Activated gamma-delta T cell treated with Interleukin-2 at 50 U/mL for 16 hours (primary cell): ENCODE measurements around the gene PCDHGA7.
"Not testable (repeated sequence)": the region's sequence is repeated elsewhere in the genome, so short reads cannot be mapped to it uniquely, and the experiment has no call there.

ENCODE experiments used
- DNase-seq: peaks from one replicate; pipeline ENCODE4 v3.0.0-alpha.2; 2020

PCDHGA7 gene

DNA sequence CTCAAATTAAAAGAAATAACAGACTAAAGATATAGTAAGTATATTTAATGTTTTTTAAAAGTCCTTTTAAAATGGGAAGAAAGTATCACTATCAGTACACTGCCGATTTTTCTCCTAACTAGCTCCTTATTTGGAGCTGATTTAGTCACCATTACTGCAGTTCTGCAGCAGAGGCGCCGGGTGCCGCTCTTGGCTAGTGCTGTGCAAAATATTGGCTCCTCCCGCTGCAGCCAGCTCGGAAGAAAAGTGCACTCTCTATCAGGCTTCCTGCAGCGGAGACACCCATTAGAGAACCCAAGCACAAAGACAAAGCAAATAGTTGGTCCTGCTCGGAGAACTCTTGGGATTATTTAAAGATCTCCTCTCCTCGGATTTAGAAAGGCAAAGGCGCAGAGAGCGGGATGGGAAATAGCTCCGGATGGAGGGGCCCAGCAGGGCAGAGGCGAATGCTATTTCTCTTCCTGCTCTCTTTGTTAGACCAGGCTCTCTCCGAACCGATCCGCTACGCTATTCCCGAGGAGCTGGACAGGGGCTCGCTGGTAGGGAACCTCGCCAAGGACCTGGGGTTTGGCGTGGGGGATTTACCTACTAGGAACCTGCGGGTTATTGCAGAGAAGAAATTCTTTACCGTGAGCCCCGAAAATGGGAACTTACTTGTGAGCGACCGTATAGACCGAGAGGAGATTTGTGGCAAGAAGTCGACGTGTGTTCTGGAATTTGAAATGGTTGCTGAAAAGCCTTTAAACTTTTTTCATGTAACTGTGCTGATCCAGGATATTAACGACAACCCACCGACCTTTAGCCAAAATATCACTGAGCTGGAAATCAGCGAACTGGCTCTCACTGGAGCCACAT is 12.3 kb upstream of the PCDHGA7 start, which contains the start of gene PCDHGB3:
Gene PCDHGB3, plus strand, starts transcription at position 249 of the 855 bp plus-strand sequence. Its CDS starts 153 bp downstream, at position 402.
- DNase-seq = no peak

DNA sequence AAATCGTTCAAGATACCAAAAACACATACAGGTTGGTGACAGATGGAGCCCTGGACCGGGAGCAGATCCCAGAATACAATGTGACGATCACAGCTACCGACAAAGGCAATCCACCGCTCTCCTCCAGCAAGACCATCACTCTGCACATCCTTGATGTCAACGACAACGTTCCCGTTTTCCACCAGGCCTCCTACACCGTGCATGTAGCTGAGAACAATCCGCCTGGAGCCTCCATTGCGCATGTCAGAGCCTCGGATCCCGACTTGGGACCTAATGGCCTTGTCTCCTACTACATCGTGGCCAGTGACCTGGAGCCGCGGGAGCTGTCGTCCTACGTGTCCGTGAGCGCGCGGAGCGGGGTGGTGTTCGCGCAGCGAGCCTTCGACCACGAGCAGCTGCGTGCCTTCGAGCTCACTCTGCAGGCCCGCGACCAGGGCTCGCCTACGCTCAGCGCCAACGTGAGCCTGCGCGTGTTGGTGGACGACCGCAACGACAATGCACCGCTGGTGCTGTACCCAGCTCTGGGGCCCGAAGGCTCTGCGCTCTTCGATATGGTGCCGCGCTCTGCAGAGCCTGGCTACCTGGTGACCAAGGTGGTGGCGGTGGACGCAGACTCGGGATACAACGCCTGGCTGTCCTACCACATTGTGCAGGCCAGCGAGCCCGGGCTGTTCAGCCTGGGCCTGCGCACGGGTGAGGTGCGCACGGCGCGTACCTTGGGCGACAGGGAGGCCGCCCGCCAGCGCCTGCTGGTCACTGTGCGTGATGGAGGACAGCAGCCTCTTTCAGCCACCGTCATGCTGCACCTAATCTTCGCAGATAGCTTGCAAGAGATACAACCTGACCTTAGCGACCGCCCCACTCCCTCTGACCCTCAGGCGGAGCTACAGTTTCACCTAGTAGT is 10.7 kb upstream of the PCDHGA7 start:
- no peak for DNase-seq

DNA sequence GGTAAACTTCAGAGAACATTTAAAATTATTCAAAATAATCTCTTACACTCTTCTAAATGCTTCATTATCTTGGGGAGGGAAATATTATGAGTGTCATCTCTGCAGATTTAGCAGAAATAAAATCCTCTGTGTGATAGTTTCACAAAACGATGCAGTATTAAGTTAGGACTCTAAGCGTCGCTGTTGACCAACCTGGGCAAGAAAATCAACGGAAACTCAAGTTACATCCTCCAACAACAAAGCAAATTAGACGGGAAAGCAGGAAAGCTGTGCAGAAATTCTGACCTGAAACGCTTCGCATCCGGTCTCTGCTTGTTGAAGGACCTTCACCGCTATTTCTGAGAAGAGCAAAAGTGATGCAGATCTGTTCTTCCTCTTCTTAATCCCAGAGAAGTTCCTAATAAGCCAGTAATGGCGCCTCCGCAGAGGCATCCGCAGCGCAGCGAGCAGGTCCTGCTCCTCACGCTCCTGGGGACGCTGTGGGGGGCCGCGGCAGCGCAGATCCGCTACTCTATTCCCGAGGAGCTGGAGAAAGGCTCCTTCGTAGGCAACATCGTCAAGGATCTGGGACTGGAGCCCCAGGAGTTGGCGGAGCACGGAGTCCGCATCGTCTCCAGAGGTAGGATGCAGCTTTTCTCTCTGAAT is 8.7 kb upstream of the PCDHGA7 start, which contains the start of gene PCDHGA6:
Gene PCDHGA6, plus strand, starts transcription at position 219 of the 645 bp plus-strand sequence. Its CDS starts 193 bp downstream, at position 412.
- no peak for DNase-seq

DNA sequence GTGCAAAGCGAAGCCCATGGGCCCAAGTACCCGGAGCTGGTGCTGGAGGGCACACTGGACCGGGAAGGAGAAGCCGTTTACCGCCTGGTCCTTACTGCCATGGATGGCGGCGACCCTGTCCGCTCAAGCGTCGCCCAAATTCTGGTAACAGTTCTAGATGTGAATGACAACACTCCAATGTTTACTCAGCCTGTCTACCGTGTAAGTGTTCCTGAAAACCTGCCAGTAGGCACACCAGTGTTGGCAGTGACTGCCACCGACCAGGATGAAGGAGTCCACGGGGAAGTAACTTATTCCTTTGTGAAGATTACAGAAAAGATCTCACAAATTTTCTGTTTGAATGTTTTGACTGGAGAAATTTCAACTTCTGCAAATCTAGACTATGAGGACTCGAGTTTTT is 7.9 kb upstream of the PCDHGA7 start:
- no peak for DNase-seq

DNA sequence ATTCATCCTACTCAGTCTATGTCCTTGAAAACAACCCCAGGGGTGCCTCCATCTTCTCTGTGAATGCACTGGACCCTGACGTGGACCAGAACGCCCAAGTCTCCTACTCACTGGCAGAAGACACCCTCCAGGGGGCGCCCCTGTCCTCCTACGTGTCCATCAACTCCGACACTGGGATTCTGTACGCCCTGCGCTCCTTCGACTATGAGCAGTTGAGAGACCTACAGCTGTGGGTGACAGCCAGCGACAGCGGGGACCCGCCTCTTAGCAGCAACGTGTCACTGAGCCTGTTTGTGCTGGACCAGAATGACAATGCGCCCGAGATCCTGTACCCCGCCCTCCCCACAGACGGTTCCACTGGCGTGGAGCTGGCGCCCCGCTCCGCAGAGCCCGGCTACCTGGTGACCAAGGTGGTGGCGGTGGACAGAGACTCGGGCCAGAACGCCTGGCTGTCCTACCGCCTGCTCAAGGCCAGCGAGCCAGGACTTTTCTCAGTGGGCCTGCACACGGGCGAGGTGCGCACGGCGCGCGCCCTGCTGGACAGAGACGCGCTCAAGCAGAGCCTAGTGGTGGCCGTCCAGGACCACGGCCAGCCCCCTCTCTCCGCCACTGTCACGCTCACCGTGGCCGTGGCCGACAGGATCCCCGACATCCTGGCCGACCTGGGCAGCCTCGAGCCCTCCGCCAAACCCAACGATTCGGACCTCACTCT is 6.9 kb upstream of the PCDHGA7 start:
- not testable (repeated sequence) for DNase-seq

DNA sequence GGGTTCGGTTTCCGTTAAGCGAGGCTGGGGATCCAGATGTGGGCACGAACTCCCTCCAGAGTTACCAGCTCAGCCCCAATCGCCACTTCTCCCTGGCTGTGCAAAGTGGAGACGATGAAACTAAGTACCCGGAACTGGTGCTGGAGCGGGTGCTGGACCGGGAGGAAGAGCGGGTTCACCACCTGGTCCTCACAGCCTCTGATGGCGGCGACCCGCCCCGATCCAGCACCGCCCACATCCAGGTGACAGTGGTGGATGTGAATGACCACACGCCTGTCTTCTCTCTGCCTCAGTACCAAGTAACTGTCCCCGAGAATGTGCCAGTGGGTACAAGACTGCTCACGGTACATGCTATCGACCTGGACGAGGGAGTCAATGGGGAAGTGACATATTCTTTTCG is 803 bp downstream of the PCDHGA7 start:
- DNase-seq = no peak

DNA sequence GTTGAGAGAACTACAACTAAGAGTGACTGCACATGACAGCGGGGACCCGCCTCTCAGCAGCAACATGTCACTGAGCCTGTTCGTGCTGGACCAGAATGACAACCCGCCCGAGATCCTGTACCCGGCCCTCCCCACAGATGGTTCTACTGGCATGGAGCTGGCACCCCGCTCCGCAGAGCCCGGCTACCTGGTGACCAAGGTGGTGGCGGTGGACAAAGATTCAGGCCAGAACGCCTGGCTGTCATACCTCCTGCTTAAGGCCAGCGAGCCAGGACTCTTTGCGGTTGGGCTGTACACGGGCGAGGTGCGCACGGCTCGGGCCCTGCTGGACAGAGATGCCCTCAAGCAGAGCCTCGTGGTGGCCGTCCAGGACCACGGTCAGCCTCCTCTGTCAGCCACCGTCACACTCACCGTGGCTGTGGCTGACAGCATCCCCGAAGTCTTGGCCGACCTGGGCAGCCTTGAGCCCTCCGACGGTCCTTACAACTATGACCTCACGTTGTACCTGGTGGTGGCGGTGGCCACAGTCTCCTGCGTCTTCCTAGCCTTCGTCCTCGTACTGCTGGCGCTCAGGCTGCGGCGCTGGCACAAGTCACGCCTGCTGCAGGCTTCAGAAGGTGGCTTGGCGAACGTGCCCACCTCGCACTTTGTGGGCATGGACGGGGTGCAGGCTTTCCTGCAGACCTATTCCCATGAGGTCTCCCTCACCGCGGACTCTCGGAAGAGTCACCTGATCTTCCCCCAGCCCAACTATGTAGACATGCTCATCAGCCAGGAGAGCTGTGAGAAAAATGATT is 2.1 kb downstream of the PCDHGA7 start:
- no peak for DNase-seq

DNA sequence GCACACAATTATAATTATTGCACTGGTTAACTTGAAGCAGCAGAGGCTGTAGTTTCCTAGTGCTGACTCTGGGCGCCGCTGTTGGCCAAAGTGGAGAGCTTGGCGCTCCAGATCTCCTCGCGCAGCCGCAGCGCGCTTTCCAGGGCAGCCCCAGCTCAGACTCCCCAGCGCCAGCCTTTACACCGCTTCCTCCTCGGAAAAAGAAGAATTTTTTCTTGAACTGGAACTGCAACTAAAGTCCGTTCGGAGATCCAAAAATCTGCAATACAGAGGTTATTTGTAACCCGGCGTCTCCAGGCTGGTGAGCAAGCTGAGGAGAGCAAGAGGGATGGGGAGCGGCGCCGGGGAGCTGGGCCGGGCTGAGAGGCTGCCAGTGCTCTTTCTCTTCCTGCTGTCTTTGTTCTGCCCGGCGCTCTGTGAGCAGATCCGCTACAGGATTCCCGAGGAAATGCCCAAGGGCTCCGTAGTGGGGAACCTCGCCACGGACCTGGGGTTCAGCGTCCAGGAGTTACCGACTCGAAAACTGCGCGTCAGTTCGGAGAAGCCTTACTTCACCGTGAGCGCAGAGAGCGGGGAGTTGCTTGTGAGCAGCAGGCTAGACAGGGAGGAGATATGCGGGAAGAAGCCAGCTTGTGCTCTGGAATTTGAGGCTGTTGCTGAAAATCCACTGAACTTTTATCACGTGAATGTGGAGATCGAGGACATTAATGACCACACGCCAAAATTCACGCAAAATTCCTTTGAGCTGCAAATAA is 5.2 kb downstream of the PCDHGA7 start, which contains the start of gene PCDHGB4:
Gene PCDHGB4, plus strand, starts transcription at position 142 of the 755 bp plus-strand sequence. Its CDS starts 187 bp downstream, at position 329.
- DNase-seq = not testable (repeated sequence)

DNA sequence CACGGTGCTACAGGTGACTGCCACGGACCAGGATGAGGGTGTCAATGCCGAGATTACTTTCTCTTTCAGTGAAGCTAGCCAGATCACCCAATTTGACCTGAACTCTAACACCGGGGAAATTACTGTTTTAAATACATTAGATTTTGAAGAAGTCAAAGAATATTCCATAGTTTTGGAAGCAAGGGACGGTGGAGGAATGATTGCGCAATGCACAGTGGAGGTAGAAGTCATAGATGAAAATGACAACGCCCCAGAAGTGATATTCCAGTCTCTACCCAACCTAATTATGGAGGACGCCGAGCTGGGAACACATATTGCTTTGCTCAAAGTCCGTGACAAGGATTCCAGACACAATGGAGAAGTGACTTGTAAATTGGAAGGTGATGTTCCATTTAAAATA is 6.1 kb downstream of the PCDHGA7 start:
- DNase-seq = no peak

DNA sequence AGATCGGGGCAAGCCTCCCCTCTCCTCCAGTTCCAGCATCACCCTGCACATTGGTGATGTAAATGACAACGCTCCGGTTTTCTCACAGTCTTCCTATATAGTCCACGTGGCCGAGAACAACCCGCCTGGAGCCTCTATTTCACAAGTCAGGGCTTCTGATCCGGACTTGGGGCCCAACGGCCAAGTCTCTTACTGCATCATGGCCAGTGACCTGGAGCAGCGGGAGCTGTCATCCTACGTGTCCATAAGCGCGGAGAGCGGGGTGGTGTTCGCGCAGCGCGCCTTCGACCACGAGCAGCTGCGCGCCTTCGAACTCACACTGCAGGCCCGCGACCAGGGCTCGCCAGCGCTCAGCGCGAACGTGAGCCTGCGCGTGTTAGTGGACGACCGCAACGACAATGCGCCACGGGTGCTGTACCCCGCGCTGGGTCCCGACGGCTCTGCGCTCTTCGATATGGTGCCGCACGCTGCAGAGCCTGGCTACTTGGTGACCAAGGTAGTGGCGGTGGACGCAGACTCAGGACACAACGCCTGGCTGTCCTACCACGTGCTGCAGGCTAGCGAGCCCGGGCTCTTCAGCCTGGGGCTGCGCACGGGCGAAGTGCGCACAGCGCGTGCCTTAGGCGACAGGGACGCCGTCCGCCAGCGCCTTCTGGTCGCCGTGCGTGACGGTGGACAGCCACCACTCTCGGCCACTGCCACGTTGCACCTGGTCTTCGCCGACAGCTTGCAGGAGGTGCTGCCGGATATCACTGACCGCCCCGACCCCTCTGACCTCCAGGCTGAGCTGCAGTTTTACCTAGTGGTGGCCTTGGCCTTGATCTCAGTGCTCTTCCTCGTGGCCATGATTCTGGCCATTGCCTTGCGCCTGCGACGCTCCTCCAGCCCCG is 6.9 kb downstream of the PCDHGA7 start:
- DNase-seq = no peak

DNA sequence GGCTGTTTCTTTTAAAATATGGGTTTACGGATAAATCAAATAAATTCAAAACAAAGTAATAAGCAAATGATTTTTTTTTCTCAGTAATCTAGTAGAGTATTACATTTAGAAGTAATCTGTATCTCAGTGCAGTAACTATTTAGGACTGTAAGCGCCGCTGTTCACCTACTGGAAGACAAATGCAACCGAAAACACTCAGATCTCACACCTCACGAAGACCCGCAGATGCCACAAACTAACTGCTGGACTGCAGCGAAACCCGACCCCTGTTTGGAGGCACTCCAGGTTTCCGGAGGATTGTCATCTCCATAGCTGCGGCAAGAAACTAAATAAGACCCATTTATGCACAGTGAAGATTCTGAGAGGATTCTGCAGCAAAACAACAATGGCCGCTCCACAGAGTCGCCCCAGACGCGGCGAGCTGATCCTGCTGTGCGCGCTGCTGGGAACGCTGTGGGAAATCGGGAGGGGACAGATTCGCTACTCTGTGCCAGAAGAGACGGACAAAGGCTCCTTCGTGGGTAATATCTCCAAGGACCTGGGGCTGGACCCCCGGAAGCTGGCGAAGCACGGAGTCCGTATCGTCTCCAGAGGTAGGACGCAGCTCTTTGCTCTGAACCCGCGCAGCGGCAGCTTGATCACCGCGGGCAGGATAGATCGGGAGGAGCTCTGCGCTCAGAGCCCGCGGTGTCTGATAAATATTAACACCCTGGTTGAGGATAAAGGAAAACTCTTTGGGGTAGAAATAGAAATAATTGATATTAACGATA is 10.1 kb downstream of the PCDHGA7 start, which contains the start of gene PCDHGA8:
Gene PCDHGA8, plus strand, starts transcription at position 205 of the 770 bp plus-strand sequence. Its CDS starts 181 bp downstream, at position 386.
- no peak for DNase-seq

DNA sequence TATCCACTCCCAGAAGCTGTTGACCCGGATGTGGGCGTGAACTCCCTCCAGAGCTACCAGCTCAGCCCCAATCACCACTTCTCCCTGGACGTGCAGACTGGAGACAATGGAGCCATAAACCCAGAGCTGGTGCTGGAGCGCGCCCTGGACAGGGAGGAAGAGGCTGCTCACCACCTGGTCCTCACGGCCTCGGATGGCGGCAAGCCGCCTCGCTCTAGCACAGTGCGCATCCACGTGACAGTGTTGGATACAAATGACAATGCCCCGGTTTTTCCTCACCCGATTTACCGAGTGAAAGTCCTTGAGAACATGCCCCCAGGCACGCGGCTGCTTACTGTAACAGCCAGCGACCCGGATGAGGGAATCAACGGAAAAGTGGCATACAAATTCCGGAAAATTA is 10.7 kb downstream of the PCDHGA7 start:
- DNase-seq = no peak

DNA sequence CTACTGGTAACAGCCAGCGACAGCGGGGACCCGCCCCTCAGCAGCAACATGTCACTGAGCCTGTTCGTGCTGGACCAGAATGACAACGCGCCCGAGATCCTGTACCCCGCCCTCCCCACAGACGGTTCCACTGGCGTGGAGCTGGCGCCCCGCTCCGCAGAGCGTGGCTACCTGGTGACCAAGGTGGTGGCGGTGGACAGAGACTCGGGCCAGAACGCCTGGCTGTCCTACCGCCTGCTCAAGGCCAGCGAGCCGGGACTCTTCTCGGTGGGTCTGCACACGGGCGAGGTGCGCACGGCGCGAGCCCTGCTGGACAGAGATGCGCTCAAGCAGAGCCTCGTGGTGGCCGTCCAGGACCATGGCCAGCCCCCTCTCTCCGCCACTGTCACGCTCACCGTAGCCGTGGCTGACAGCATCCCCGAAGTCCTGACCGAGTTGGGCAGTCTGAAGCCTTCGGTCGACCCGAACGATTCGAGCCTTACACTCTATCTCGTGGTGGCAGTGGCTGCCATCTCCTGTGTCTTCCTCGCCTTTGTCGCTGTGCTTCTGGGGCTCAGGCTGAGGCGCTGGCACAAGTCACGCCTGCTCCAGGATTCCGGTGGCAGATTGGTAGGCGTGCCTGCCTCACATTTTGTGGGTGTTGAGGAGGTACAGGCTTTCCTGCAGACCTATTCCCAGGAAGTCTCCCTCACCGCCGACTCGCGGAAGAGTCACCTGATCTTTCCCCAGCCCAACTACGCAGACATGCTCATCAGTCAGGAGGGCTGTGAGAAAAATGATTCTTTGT is 12.1 kb downstream of the PCDHGA7 start:
- not testable (repeated sequence) for DNase-seq

DNA sequence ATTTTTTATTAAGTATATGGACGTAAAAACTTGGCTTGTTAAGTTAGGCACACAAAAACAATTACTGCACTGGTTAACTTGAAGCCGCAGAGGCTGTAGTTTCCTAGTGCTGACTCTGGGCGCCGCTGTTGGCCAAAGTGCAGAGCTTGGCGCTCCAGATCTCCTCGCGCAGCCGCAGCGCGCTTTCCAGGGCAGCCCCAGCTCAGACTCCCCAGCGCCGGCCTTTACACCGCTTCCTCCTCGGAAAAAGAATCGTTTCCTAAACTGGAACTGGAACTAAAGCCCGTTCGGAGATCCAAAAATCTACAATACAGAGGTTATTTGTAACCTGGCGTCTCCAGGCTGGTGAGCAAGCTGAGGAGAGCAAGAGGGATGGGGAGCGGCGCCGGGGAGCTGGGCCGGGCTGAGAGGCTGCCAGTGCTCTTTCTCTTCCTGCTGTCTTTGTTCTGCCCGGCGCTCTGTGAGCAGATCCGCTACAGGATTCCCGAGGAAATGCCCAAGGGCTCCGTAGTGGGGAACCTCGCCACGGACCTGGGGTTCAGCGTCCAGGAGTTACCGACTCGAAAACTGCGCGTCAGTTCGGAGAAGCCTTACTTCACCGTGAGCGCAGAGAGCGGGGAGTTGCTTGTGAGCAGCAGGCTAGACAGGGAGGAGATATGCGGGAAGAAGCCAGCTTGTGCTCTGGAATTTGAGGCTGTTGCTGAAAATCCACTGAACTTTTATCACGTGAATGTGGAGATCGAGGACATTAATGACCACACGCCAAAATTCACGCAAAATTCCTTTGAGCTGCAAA is 15.4 kb downstream of the PCDHGA7 start, which contains the start of gene PCDHGB5:
Gene PCDHGB5, plus strand, starts transcription at position 192 of the 796 bp plus-strand sequence. Its CDS starts 181 bp downstream, at position 373.
- DNase-seq = not testable (repeated sequence)

DNA sequence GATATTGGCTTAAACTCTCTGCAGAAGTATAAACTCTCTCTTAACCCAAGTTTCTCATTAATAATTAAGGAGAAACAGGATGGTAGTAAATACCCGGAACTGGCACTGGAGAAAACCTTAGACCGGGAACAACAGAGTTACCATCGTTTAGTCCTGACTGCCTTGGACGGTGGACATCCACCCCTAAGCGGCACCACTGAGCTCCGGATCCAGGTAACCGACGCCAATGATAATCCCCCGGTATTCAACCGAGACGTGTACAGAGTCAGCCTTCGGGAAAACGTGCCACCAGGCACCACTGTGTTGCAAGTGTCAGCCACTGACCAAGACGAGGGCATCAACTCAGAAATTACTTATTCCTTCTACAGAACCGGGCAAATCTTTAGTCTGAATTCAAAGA is 16.1 kb downstream of the PCDHGA7 start:
- no peak for DNase-seq

DNA sequence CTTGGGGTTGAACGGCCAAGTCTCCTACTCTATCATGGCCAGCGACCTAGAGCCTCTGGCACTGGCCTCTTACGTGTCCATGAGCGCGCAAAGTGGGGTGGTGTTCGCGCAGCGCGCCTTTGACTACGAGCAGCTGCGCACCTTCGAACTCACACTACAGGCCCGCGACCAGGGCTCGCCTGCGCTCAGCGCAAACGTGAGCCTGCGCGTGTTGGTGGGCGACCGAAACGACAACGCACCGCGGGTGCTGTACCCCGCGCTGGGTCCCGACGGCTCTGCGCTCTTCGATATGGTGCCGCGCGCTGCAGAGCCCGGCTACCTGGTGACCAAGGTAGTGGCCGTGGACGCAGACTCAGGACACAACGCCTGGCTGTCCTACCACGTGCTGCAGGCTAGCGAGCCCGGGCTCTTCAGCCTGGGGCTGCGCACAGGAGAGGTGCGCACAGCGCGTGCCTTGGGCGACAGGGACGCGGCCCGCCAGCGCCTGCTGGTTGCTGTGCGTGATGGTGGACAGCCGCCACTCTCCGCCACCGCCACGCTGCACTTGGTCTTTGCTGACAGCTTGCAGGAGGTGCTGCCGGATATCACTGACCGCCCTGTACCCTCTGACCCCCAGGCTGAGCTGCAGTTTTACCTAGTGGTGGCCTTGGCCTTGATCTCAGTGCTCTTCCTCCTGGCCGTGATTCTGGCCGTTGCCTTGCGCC is 17.2 kb downstream of the PCDHGA7 start:
- DNase-seq = no peak
